KBM-7 (cell line): ENCODE measurements around the gene MPZ.
"Not testable (repeated sequence)": the region's sequence is repeated elsewhere in the genome, so short reads cannot be mapped to it uniquely, and the experiment has no call there.

Experiments
- DNase-seq: peaks from one replicate; pipeline ENCODE4 v3.0.0-alpha.2; 2015
- in situ Hi-C: fragments of 300-500 bp; cut with MboI; formaldehyde crosslinking; loops from 2 replicates; pipeline ENCODE4 v1.14.3; 2020; ENCODE audit warnings: low sequenced_read_pairs, low pct_unique_long_range_greater_than_20kb, mixed read lengths

MPZ gene

GRCh38 chr1:161309868-161310267 is at the start of gene MPZ:
TSS of gene MPZ (minus strand) at chr1:161309968. CDS start at chr1:161309905, 63 bp downstream.
- DNase-seq, result no peak
- in situ Hi-C loops, result no loop called here

- DNase-seq, result peak; percentile 69
- in situ Hi-C loops, result no loop called here
These were observed 49.5 kb upstream of the MPZ start for GRCh38 chr1:161359291-161359690.

- DNase-seq, result no peak
- in situ Hi-C loops, result no loop called here
These were observed 47.3 kb upstream of the MPZ start for GRCh38 chr1:161357073-161357472.

DNA sequence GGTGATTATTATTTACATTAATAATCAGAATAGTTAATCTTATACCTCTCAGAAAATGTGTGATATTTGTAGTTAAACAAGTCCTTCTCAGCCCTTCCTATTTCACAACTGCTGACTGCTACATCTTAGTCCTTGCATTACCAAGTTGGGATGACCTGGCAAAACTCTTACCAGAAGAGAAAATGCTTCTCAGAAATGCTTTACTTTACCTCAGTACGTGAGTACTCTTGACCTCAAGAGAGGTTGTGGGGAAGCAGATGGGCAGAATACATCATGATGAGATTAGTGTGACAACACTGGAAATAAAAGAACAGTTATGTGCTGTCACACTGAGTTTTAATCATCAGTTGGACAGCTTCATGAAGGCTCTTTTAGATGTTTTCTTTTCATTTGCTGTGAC is 41.7 kb upstream of the MPZ start:
- in situ Hi-C loops, result no loop called here
- DNase-seq, result peak; percentile 39

- in situ Hi-C loops, result no loop called here
- DNase-seq, result peak; percentile 85
These were observed 40.9 kb upstream of the MPZ start for GRCh38 chr1:161350671-161351070.

- no peak for DNase-seq
- in situ Hi-C loops, result no loop called here
These were observed 33.1 kb upstream of the MPZ start for GRCh38 chr1:161342821-161343220.

DNA sequence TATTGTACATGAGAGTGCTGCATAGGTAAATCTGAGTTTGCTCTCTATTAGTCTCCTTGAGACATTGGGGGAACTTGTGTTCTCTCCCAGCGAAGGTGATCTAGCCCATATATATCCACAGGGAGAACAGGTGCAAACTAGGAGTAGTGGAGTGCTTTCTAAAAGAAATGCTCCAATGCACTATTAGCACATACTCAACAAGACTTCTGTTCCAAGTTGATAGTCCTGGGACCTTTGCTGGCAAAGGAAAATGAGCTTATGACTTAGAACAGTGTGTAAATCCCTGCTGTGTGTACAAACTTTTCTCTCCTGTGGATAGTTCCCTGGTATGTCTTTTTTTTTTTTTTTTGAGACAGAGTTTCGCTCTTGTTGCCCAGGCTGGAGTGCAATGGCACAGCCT is 32.4 kb upstream of the MPZ start:
- DNase-seq, result no peak
- in situ Hi-C loops, result no loop called here

- DNase-seq, result no peak
- in situ Hi-C loops, result no loop called here
These were observed 26.0 kb upstream of the MPZ start for GRCh38 chr1:161335796-161336195.

DNA sequence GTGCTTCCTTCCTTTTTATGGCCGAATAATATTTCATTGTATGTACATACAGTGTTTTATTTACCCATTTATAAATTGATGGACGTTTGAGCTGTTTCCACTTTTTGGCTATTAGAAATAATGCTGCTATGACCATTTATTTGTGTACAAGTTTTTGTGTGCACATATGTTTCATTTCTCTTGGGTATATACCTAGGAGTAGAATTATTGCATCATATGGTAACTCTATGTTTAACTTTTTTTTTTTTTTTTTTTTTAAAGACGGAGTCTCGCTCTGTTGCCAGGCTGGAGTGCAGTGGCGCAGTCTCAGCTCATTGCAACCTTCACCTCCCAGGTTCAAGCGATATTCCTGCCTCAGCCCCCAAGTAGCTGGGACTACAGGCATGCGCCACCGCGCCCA is 23.4 kb upstream of the MPZ start:
- in situ Hi-C loops, result no loop called here

DNA sequence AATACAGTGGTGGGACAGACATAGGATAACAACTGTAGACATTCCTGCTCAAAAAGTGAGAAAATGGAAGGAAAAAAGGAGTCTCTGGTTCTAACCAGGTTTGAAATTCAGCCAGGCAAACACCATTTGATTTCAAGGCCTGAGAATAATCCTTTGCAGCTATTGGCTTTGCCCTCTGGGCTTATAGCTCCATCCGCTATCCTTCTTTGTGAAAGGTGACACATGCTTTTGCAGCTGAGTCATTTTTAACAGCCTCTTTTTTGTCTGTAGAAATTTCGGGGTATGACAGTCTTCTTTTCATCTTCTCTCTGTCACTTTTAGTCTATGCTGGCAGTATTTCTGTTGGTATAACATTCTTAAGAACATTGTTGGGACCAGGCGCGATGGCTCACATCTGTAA is 20.6 kb upstream of the MPZ start:
- in situ Hi-C loops, result no loop called here
- DNase-seq, result no peak

More for the DNA sequence above, 23.4 kb upstream of the MPZ start:
- DNase-seq, result no peak

DNA sequence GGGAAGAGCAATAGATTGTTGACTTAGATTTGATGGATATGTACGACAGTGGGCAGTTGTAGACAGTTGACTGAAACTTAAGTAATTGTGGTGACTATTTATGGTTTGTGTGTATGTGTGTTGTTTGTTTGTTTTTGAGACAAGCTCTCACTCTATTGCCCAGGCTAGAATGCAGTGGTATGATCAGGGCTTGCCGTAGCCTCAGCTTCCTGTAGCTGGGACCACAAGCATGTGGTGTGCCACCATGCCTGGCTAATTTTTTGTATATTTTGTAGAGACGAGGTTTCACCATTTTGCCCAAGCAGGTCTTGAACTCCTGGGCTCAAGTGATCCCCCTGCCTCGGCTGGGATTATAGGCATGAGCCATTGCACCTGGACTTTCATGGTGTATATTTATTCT is 14.3 kb upstream of the MPZ start:
- in situ Hi-C loops, result no loop called here
- no peak for DNase-seq

GRCh38 chr1:161315841-161316674 is 6.3 kb upstream of the MPZ start:
- in situ Hi-C loops, result not testable (repeated sequence)
- peak; percentile 30 for DNase-seq

GRCh38 chr1:161314201-161314981 is 4.6 kb upstream of the MPZ start, which contains the start of gene SDHC:
TSS of gene SDHC (plus strand) at chr1:161314381. CDS start at chr1:161314406, 25 bp downstream.
- DNase-seq, result peak; percentile 92
- in situ Hi-C loops, result no loop called here

DNA sequence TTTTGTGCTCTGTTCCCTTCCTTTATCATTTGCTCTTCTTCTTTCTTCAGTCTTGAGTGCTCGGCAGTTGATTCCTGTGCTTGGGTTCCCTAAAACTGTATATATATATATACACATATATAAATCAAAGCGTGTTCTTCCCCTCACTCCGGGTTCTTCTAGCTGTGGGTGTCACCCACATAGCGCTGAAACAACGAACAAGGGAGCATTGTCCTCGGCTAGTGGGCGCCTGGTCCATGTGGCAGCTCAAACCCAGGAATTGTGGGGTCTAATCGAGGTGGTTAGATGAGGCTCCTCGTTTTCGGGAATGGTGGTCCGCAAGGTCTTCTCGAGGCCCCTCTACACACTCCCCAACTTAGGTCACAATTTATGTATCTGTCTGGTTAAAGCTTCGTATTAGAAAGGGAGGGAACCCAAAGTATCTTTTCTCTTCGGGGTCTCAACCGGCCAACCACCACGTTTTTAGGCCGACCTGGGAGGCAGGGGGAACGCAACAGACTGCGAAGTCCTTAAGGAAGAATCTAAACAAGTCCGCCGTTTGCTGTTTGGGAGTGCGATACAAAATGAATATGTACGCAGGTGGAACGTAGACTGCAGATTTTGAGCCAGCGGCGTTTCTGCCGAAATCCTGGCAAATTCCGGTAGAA is 3.9 kb upstream of the MPZ start:
- in situ Hi-C loops, result no loop called here
- DNase-seq, result no peak

DNA sequence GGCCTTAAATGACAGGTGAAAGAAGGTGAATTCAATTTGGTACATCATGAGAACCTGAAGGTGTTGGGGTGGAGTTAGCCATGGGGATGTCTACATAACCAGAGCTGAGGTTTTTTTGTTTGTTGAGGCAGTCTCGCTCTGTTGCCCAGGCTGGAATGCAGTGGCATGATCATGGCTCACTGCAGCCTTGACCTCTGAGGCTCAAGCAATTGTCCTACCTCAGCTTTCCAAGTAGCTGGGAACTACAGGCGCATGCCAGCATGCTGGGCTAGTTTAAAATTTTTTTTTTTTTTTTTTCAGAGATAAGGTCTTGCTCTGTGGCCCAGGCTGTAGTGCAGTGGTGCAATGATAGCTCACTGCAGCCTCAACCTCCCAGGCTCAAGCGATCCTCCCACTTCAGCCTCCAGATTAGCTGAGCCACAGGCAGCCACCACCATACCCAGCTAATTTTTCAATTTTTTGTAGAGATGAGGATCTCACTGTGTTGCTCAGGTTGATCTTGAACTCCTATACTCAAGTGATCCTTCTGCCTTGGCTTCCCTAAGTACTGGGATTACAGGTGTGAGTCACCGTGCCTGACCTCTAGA is 1.9 kb upstream of the MPZ start:
- no peak for DNase-seq
- in situ Hi-C loops, result no loop called here

GRCh38 chr1:161307892-161308638 is 1.7 kb downstream of the MPZ start:
- DNase-seq, result no peak
- in situ Hi-C loops, result no loop called here

DNA sequence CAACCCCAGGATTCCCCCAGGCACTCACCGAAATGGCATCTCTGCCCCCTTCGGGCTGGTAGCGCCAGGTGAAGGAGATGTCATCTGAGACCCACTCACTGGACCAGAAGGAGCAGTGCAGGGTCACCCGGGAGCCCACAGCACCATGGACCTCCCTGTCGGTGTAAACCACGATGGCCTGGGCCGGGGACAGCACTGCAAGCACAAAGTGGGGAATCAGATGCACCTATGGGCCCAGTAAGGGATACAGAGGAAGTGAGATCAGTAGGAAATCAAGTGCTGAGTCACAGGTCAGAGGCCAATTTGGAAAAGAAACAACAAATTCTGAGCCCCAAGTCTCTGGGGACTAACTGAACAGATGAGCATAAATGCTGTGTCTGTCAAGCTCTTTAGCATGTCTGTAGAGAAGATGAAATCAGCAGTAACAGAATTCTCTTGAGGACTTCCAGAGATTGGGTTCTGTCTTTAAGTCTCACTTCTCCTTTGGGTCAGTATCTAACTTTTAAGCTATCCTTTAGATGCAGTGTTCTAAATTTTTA is 2.5 kb downstream of the MPZ start:
- in situ Hi-C loops, result no loop called here
- peak; percentile 45 for DNase-seq

DNA sequence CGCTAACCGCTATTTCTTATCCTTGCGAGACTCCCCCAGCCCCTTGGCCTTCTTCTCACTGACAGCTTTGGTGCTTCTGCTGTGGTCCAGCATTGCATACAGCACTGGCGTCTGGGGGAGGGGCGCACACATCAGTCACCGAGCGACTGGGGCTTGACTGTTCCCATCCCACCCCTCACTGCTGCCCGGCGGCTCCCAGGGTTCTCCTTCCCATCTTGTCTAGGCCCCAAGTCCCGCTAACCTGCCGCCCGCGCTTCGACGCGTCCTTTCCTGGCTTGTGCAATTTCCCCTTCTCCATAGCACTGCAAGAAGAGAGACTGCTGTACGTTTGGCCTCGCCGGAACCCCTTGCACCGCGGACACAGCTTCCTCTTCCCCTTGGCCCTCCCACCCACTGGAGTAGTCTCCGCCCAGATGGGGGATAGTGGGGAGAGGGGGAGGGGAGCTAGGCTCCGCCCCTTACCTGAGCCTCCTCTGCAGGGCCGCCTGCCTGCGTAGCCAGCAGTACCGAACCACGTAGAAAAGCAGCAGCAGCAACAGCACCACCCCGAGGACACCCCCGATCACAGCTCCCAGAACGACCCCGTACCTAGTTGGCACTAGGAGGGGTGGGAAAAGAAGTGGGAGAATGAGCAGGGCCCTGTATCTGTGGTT is 3.8 kb downstream of the MPZ start:
- DNase-seq, result peak; percentile 94
- in situ Hi-C loops, result no loop called here
